ENCODE data around the gene HCK. TPM values are rescaled to one million over a fixed set of nuclear protein-coding genes. Genes with fewer than 3 reads are reported as not detected.
A peak's percentile ranks its signal among the peaks of the same experiment; 100 is the strongest.
"Not testable (repeated sequence)": the region's sequence is repeated elsewhere in the genome, so short reads cannot be mapped to it uniquely, and the experiment has no call there.

The HCK gene
- total RNA-seq, 2 donors from 2014 or later = 1.3 to 7.5 TPM

DNA sequence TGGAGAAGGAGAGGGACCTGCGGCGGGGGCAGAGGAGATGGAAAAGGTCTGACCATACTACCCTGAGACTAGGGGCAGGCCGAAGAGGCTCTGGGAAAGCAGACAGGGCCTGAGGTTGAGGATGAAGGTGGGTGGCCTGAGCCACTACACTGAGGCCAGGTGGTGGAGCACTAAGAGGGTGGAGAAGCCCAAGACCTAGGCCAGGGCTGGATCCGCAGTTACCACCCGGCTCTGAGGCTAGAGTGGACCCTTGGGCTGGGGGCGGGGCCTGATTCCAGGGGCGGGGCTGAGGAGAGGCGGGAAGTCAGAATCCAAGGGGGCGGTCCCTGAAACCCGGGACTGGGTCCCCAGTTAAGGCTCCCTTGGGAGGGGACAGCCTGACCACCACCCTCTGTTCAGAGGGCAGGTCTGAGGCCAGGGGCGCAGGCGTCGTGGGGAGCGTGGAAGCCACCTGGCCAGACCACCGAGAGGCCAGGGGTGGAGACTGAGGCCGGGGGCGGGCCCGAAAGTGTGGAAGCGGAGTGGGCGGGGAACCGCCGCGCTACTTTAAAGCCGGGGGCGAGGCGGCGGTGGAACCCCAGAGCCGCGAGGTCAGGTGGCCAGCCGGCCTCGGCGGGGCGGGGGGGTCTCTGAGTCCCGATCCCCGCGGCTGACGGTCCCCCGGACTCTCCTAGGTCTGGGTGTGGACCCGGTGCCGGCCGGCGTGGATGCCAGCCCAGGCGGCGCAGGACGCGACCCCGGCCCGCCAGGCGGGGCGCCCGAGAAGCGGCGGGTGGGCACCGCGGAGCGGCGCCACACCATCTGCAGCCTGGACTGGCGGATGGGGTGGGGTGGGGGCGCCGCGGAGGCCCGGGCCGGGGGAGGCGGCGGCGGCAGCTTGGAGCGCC is 33.5 kb upstream of the HCK start:
- peaks cover 6% of the 10 kb centered on the region for H3K36me3 Mint-ChIP-seq (ENCODE audit: low read depth)
- no peaks in the 10 kb centered on the region for H3K9me3 ChIP-seq (ENCODE audit: control insufficient read depth, low read length, poor library complexity, severe bottlenecking)
- H3K27me3 Mint-ChIP-seq = peaks cover 76% of the 10 kb centered on the region
- peaks cover 18% of the 10 kb centered on the region for H3K4me1 Mint-ChIP-seq
- peak overlapping the region; percentile 92 for H3K4me3 Mint-ChIP-seq
- ATAC-seq = peak; percentile 56
- DNase-seq = peak; percentile 17 to 32 (median 27)
- no peak overlapping the region for H3K27ac Mint-ChIP-seq

DNA sequence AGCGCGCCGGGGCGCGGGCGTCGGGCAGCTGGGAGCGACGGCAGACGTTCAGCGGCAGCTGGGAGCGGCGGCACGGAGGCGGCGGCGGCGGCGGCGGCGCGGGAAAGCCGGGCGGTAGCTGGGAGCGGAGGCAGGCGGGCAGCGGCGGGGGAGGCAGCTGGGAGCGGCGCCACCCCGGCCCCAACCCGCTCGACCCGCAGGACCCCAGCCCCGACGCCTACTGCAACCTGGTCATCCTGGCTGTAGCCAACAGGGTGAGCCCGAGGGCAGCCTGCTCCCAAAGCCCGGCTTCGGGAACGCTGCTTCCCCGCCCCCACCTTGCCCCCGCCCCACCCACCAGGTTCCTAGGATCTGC is 32.9 kb upstream of the HCK start:
- Mint-ChIP-seq H3K4me1 (peaks cover 18% of the 10 kb centered on the region), H3K36me3 (ENCODE audit: low read depth) (peaks cover 6% of the 10 kb centered on the region), H3K27me3 (peaks cover 82% of the 10 kb centered on the region), H3K27ac (peak overlapping the region; percentile 6), H3K4me3 (peak overlapping the region; percentile 96)
- DNase-seq (no peak), ATAC-seq (no peak)
- no peaks in the 10 kb centered on the region for H3K9me3 ChIP-seq (ENCODE audit: control insufficient read depth, low read length, poor library complexity, severe bottlenecking)

DNA sequence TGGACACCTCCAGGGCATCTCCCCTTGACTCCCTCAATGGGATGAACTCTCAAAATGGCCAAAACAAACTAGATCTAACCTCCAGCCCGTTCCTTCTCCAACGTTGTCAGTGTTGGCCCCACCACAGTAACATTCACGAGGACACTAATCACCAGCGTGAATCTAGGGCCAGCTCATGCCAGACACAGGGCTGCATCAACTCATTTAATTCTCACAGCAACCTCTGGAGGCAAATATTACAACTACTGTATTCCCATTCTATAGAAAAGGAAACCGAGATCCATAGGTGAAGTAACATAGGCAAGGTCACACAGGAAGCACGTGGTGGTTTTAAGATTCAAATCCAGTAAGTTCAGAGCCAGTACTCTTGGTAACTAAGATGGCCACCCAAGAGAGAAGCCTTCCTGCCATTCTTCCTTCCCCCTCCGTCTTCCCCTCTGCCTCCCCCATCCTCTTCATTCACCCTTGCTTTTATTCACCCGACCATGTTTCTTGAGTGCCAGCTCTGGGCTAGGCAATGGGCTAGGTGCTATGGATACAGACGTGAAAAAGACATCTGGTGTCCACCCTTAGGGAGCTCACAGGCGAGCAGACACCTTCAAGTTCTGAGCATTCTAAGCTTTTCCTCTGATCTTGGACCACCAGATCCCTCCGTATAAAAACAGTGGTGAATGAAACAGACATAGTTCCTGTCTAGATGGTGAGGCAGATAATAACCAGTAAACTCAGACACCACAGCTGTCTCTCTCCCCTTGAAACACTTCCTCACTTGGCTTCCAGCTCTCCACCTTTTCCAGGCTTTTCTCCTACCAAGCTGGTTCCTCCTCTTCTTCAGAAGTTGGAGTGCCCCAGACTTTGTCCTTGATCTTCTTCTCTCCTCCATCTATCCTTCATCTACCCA is 32.2 kb upstream of the HCK start:
- no peaks in the 10 kb centered on the region for H3K9me3 ChIP-seq (ENCODE audit: control insufficient read depth, low read length, poor library complexity, severe bottlenecking)
- peaks cover 6% of the 10 kb centered on the region for H3K36me3 Mint-ChIP-seq (ENCODE audit: low read depth)
- no peak for DNase-seq
- ATAC-seq = no peak
- peak overlapping the region; percentile 6 for H3K27ac Mint-ChIP-seq
- peaks cover 18% of the 10 kb centered on the region for H3K4me1 Mint-ChIP-seq
- H3K27me3 Mint-ChIP-seq = peaks cover 86% of the 10 kb centered on the region
- H3K4me3 Mint-ChIP-seq = peak overlapping the region; percentile 96

DNA sequence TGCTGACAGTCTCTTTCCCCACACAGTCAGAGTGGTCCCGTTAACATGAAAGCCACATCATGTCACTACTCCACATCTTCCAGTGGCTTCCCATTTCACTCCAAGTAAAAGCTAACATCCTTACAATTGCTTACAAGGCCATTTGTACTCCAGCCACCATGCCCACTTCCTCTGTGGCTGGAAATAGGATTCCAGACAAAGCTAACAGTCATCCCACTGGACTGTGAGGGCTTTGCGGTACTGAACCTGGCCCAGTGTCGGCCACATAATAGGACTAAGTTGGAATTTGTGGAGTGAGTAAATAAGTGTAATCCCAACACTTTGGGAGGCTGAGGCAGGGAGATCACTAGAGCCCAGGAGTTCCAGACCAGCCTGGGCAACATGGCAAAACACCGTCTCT is 31.0 kb upstream of the HCK start:
- ATAC-seq (no peak), DNase-seq (no peak)
- H3K9me3 ChIP-seq (ENCODE audit: control insufficient read depth, low read length, poor library complexity, severe bottlenecking) = no peaks in the 10 kb centered on the region
- Mint-ChIP-seq H3K27ac (no peak overlapping the region), H3K4me1 (peaks cover 18% of the 10 kb centered on the region), H3K27me3 (peaks cover 86% of the 10 kb centered on the region), H3K36me3 (ENCODE audit: low read depth) (peaks cover 6% of the 10 kb centered on the region), H3K4me3 (no peak overlapping the region)

DNA sequence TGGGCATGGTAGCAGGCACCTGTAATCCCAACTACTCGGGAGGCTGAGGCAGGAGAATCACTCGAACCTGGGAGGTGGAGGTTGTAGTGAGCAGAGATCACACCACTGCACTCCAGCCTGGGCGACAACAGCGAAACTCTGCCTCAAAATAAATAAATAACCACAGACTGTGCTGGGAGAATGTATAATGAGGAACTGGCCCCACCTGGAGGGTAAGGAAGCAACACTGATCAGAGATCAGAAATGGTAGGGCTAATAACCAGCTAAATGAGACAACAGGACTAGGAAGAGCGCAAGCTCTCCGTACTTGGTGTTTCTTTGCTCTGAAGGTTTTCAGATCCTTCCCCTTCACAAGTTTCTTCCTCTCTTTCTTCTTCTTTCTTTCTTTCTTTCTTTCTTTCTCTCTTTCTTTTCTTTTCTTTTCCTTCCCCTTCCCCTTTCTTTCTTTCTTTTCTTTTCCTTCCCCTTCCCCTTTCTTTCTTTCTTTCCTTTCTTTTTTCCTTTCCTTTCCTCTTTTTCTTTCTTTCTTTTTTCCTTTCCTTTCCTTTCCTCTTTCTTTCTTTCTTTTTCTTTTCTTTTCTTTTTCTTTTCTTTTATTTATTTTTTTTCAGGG is 27.3 kb upstream of the HCK start:
- peaks cover 75% of the 10 kb centered on the region for H3K27me3 Mint-ChIP-seq

GRCh38 chr20:32027643-32028042 is 24.4 kb upstream of the HCK start:
- DNase-seq = no peak
- Mint-ChIP-seq H3K27ac (no peak overlapping the region), H3K36me3 (ENCODE audit: low read depth) (peaks cover 6% of the 10 kb centered on the region), H3K4me1 (no peaks in the 10 kb centered on the region), H3K27me3 (peaks cover 60% of the 10 kb centered on the region), H3K4me3 (peak overlapping the region; percentile 16)
- no peak for ATAC-seq
- no peaks in the 10 kb centered on the region for H3K9me3 ChIP-seq (ENCODE audit: control insufficient read depth, low read length, poor library complexity, severe bottlenecking)

More for the DNA sequence above, 27.3 kb upstream of the HCK start:
- H3K9me3 ChIP-seq (ENCODE audit: control insufficient read depth, low read length, poor library complexity, severe bottlenecking) = no peaks in the 10 kb centered on the region
- H3K4me3 Mint-ChIP-seq = no peak overlapping the region
- ATAC-seq = no peak
- H3K4me1 Mint-ChIP-seq = peaks cover 7% of the 10 kb centered on the region
- H3K36me3 Mint-ChIP-seq (ENCODE audit: low read depth) = peaks cover 6% of the 10 kb centered on the region
- no peak overlapping the region for H3K27ac Mint-ChIP-seq
- DNase-seq = no peak

GRCh38 chr20:32028647-32029372 is 23.2 kb upstream of the HCK start:
- no peak overlapping the region for H3K27ac Mint-ChIP-seq
- no peaks in the 10 kb centered on the region for H3K9me3 ChIP-seq (ENCODE audit: control insufficient read depth, low read length, poor library complexity, severe bottlenecking)
- DNase-seq = no peak
- H3K36me3 Mint-ChIP-seq (ENCODE audit: low read depth) = peaks cover 4% of the 10 kb centered on the region
- peaks cover 2% of the 10 kb centered on the region for H3K4me1 Mint-ChIP-seq
- no peak overlapping the region for H3K4me3 Mint-ChIP-seq
- peaks cover 60% of the 10 kb centered on the region for H3K27me3 Mint-ChIP-seq
- no peak for ATAC-seq

DNA sequence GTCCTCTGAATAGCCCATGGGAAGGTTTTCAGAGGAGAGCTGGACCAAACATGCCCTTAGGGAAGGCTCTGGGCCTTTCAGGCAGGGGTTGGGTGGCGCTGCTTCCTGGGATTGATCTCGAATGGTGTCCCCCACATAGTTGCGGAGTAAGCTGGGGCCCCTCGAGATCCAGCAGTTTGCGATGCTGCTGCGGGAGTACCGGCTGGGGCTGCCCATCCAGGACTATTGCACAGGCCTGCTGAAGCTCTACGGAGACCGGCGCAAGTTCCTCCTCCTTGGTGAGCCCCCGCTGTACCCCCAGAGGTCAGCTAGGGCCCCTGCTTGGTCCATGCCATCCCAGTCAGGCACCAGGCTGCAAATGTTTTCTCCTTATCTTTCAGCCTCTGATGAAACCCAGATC is 22.5 kb upstream of the HCK start:
- H3K27ac Mint-ChIP-seq = no peak overlapping the region
- H3K27me3 Mint-ChIP-seq = peaks cover 53% of the 10 kb centered on the region
- no peak for ATAC-seq
- peaks cover 4% of the 10 kb centered on the region for H3K36me3 Mint-ChIP-seq (ENCODE audit: low read depth)
- H3K4me3 Mint-ChIP-seq = no peak overlapping the region
- peaks cover 2% of the 10 kb centered on the region for H3K4me1 Mint-ChIP-seq
- DNase-seq = no peak
- H3K9me3 ChIP-seq (ENCODE audit: control insufficient read depth, low read length, poor library complexity, severe bottlenecking) = no peaks in the 10 kb centered on the region

GRCh38 chr20:32031007-32031958 is 20.8 kb upstream of the HCK start:
- peaks cover 5% of the 10 kb centered on the region for H3K4me1 Mint-ChIP-seq
- H3K9me3 ChIP-seq (ENCODE audit: control insufficient read depth, low read length, poor library complexity, severe bottlenecking) = no peaks in the 10 kb centered on the region
- H3K27ac Mint-ChIP-seq = no peak overlapping the region
- DNase-seq (peak; percentile 26 to 43 (median 34)), ATAC-seq (peak; percentile 78)
- H3K27me3 Mint-ChIP-seq = peaks cover 57% of the 10 kb centered on the region
- peak overlapping the region; percentile 70 for H3K4me3 Mint-ChIP-seq
- peaks cover 6% of the 10 kb centered on the region for H3K36me3 Mint-ChIP-seq (ENCODE audit: low read depth)

GRCh38 chr20:32033316-32033715 is 18.7 kb upstream of the HCK start:
- peaks cover 5% of the 10 kb centered on the region for H3K4me1 Mint-ChIP-seq
- peaks cover 2% of the 10 kb centered on the region for H3K36me3 Mint-ChIP-seq (ENCODE audit: low read depth)
- H3K9me3 ChIP-seq (ENCODE audit: control insufficient read depth, low read length, poor library complexity, severe bottlenecking) = no peaks in the 10 kb centered on the region
- H3K27ac Mint-ChIP-seq = peak overlapping the region; percentile 32
- DNase-seq = no peak
- no peak overlapping the region for H3K4me3 Mint-ChIP-seq
- H3K27me3 Mint-ChIP-seq = peaks cover 66% of the 10 kb centered on the region
- ATAC-seq = no peak

DNA sequence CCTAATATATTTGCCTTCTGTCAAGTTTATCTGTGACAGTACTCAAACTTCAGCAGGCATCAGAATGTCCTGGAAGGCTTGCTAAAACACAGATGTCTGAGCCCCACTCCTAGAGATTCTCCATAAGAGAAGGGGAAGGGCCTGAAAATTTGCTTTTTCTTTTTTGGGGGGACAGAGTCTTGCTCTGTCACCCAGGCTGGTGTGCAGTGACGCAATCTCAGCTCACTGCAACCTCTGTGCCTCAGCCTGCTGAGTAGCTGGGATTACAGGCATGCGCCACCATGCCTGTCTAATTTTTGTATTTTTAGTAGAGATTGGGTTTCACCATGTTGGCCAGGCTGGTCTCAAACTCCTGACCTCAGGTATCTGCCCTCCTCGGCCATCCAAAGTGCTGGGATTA is 18.3 kb upstream of the HCK start:
- not testable (repeated sequence) for DNase-seq; H3K36me3 Mint-ChIP-seq (ENCODE audit: low read depth); H3K4me1 Mint-ChIP-seq; ATAC-seq; H3K4me3 Mint-ChIP-seq; H3K9me3 ChIP-seq (ENCODE audit: control insufficient read depth, low read length, poor library complexity, severe bottlenecking)
- H3K27me3 Mint-ChIP-seq = peaks cover 66% of the 10 kb centered on the region
- H3K27ac Mint-ChIP-seq = peak overlapping the region; percentile 32
